K562 (cell line): ENCODE data around the gene PLRG1. TPM values are rescaled to one million over a fixed set of nuclear protein-coding genes. Genes with fewer than 3 reads are reported as not detected.

Experiments
- ATF1 ChIP-seq, 2 experiments: fragments of 450-650 bp in 1 of 2; IDR thresholded peaks; 2 replicates each; pipeline ENCODE4 v1.6.1; 2016; ENCODE audit warnings: missing compliant biosample characterization in 1 of 2, missing genetic modification characterization in 1 of 2
- CREB5 ChIP-seq: fragments of 250-450 bp; sonication (Bioruptor Pico); IDR thresholded peaks from 2 replicates; pipeline ENCODE4 v1.5.0; 2020; ENCODE audit warnings: mild to moderate bottlenecking
- EP300 ChIP-seq: IDR thresholded peaks from 2 replicates; pipeline ENCODE4 v1.6.1; 2012; ENCODE audit warnings: low read length, improper control_type of control experiment
- HOMEZ ChIP-seq: fragments of 250-450 bp; sonication (Bioruptor Pico); IDR thresholded peaks from 2 replicates; pipeline ENCODE4 v1.4.0; 2020; ENCODE audit warnings: mild to moderate bottlenecking, moderate library complexity
- IRF2 ChIP-seq: sonication (generic); formaldehyde crosslinking; IDR thresholded peaks from 2 replicates; pipeline ENCODE4 v1.8.1; 2022; ENCODE audit warnings: mild to moderate bottlenecking, missing genetic modification reagents
- MAX ChIP-seq: sonication (generic); formaldehyde crosslinking; IDR thresholded peaks from 2 replicates; pipeline ENCODE4 v1.9.0; 2022; ENCODE audit warnings: mild to moderate bottlenecking, missing genetic modification reagents
- MYC ChIP-seq, 2 experiments: fragments of 250-450 bp in 1 of 2; sonication (Bioruptor Pico) in 1 of 2; IDR thresholded peaks; 2 replicates each; pipeline versions ENCODE4 v1.5.1 to v1.6.1; 2012 to 2021; ENCODE audit warnings: low read depth in 2 of 2, borderline replicate concordance in 1 of 2, improper control_type of control experiment in 1 of 2, low read length in 1 of 2, mild to moderate bottlenecking in 1 of 2, moderate library complexity in 1 of 2
- POLR2AphosphoS2 ChIP-seq: IDR thresholded peaks from 2 replicates; pipeline ENCODE4 v1.6.1; 2012; ENCODE audit warnings: low read length, improper control_type of control experiment
- POLR2H ChIP-seq: IDR thresholded peaks from 2 replicates; pipeline ENCODE4 v1.6.1; 2016; ENCODE audit warnings: missing genetic modification characterization, low read depth, mild to moderate bottlenecking, control low read depth, missing compliant biosample characterization, moderate library complexity
- POU5F1 ChIP-seq: fragments of 150-350 bp; IDR thresholded peaks from 2 replicates; pipeline ENCODE4 v1.6.1; 2014; ENCODE audit warnings: borderline replicate concordance, low read length, low read depth, mild to moderate bottlenecking; ENCODE audit not compliant: partially characterized antibody
- PRMT5 ChIP-seq: sonication (generic); formaldehyde crosslinking; IDR thresholded peaks from 2 replicates; pipeline ENCODE4 v1.5.0; 2020; ENCODE audit warnings: missing genetic modification reagents
- SMAD1 ChIP-seq: fragments of 150-350 bp; IDR thresholded peaks from 2 replicates; pipeline ENCODE4 v1.6.1; 2014; ENCODE audit warnings: low read length, low read depth; ENCODE audit not compliant: partially characterized antibody
- SMAD4 ChIP-seq: fragments of 250-450 bp; sonication (Bioruptor Pico); conservative IDR thresholded peaks from 2 replicates; pipeline ENCODE4 v1.8.0; 2021; ENCODE audit warnings: inconsistent platforms, mild to moderate bottlenecking, moderate library complexity
- TEAD1 ChIP-seq, 2 experiments: fragments of 450-650 bp in 1 of 2; sonication (generic) in 1 of 2; formaldehyde crosslinking; IDR thresholded peaks; 2 replicates each; pipeline versions ENCODE4 v1.4.0 to v1.8.0; 2020 to 2022; ENCODE audit warnings: mild to moderate bottlenecking in 2 of 2, missing genetic modification reagents in 1 of 2
- USF1 ChIP-seq: sonication (generic); formaldehyde crosslinking; IDR thresholded peaks from 2 replicates; pipeline ENCODE4 v1.9.0; 2022; ENCODE audit warnings: mild to moderate bottlenecking, missing genetic modification reagents
- VEZF1 ChIP-seq: fragments of 200-800 bp; sonication (Bioruptor generic); IDR thresholded peaks from 2 replicates; pipeline ENCODE4 v1.6.1; 2017; ENCODE audit warnings: missing genetic modification characterization, missing compliant biosample characterization
- ZBTB43 ChIP-seq: sonication (generic); formaldehyde crosslinking; IDR thresholded peaks from 2 replicates; pipeline ENCODE4 v1.8.0; 2023; ENCODE audit warnings: mild to moderate bottlenecking, missing genetic modification reagents
- ZC3H4 ChIP-seq: sonication (generic); formaldehyde crosslinking; IDR thresholded peaks from 2 replicates; pipeline ENCODE4 v1.9.0; 2021; ENCODE audit warnings: missing genetic modification reagents, borderline replicate concordance
- ZNF778 ChIP-seq: fragments of 450-650 bp; formaldehyde crosslinking; IDR thresholded peaks from 2 replicates; pipeline ENCODE4 v1.4.0; 2020; ENCODE audit warnings: mild to moderate bottlenecking, moderate library complexity
- polyA plus RNA-seq, 8 experiments: library from polyadenylated mRNA; depleted of rRNA in 4 of 8; stranded (reverse) in 5 of 8; unstranded in 3 of 8; fragments of >200 nt; fragmentation: Nextera tagmentation in 2 of 8; fragmentation: Illumina TruSeq in 1 of 8; extraction: Ambion mirVana in 2 of 8; extraction: Trizol in 1 of 8; gene quantifications; 2 replicates each; pipeline versions ENCODE4 v1.2.1 to v1.2.3, GENCODE V29; 2011 to 2014; ENCODE audit warnings: inconsistent platforms in 1 of 8, missing spikeins in 1 of 8
- total RNA-seq, 7 experiments: library from RNA; depleted of rRNA in 6 of 7; stranded (reverse); fragments of >200 nt in 6 of 7; fragmentation: Illumina TruSeq in 2 of 7; extraction: Trizol in 2 of 7; gene quantifications; 2 replicates each; pipeline versions ENCODE4 v1.2.1 to v1.2.3, GENCODE V29; 2011 to 2021; ENCODE audit warnings: low replicate concordance in 1 of 7

The PLRG1 gene
- total and polyA plus RNA-seq, 9 of the 15 experiments (the other 6 are each of a cell fraction or from before 2014, with no cell fraction given) = 48.0 to 248 (median 120) TPM

GRCh38 chr4:154491341-154492271 lies 58.6 kb downstream of the PLRG1 start, which contains the start of gene DCHS2 (continued):
- no peak for TF ChIP-seq POLR2H
- TF ChIP-seq POLR2AphosphoS2 = no peak
- TF ChIP-seq USF1 (CRISPR knock-in tag) = no peak
- no peak for TF ChIP-seq SMAD4 (CRISPR knock-in tag)
- no peak for TF ChIP-seq PRMT5 (CRISPR knock-in tag)
- peak; percentile 29; the same call in 1 of the 2 replicates for TF ChIP-seq MYC (IDR thresholded peaks at IDR 0.05; ENCODE audit: low read depth, low read length)
- no peak for TF ChIP-seq MYC (CRISPR knock-in tag; IDR thresholded peaks at IDR 0.05; ENCODE audit: borderline replicate concordance, low read depth)
- no peak for TF ChIP-seq POU5F1
- TF ChIP-seq HOMEZ (CRISPR knock-in tag) = no peak
- no peak for TF ChIP-seq ZC3H4
- peak in 1 of 2 experiments; percentile 26; a peak in 1 of 4 replicates for TF ChIP-seq TEAD1 (CRISPR knock-in tag; IDR thresholded peaks at IDR 0.05)
- TF ChIP-seq ZBTB43 (CRISPR knock-in tag) = no peak
- no peak for TF ChIP-seq CREB5 (CRISPR knock-in tag)
- peak; percentile 54 for TF ChIP-seq MAX (CRISPR knock-in tag)
- no peak for TF ChIP-seq IRF2
- TF ChIP-seq ATF1 (CRISPR knock-in tag; IDR thresholded peaks at IDR 0.05) = no peak
- TF ChIP-seq ATF1 (tag; IDR thresholded peaks at IDR 0.05) = peak; percentile 18; the same call in 1 of the 2 replicates
- TF ChIP-seq ZNF778 (CRISPR knock-in tag) = no peak
- TF ChIP-seq SMAD1 = peak; percentile 38
- no peak for TF ChIP-seq EP300
- TF ChIP-seq VEZF1 (CRISPR knock-in tag) = peak; percentile 80
